Adrenal gland (tissue), 12 donors: ENCODE data around the gene COL23A1. TPM values are rescaled to one million over a fixed set of nuclear protein-coding genes. Genes with fewer than 3 reads are reported as not detected.

Experiments used
- DNase-seq, 7 donors: peaks; one replicate each; pipeline ENCODE4 v3.0.0-alpha.2; 2019 to 2020
- H3K27ac ChIP-seq, 5 donors: fragments of 200-600 bp; sonication (generic) in 4 of 5; 1 replicate in 3 of 5; 2 replicates in 2 of 5; pipeline versions ENCODE4 v1.5.1 to v1.8.0; 2016 to 2020; ENCODE audit warnings: mild to moderate bottlenecking in 1 of 5
- H3K27me3 ChIP-seq: fragments of 200-600 bp; 2 replicates; pipeline ENCODE4 v1.8.0; 2021
- H3K36me3 ChIP-seq, 2 donors: fragments of 200-600 bp; replicated peaks in 1 of 2; 1 replicate in 1 of 2; 2 replicates in 1 of 2; pipeline versions ENCODE4 v1.5.1 to v1.8.0; 2018 to 2022
- H3K4me1 ChIP-seq, 2 donors: fragments of 200-600 bp; replicated peaks in 1 of 2; 1 replicate in 1 of 2; 2 replicates in 1 of 2; pipeline versions ENCODE4 v1.5.1 to v1.8.0; 2018 to 2021
- H3K4me3 ChIP-seq, 4 donors: fragments of 200-600 bp; sonication (generic) in 3 of 4; one replicate each; pipeline ENCODE4 v1.5.1; 2016 to 2018
- H3K9me3 ChIP-seq, 3 donors: fragments of 200-600 bp; sonication (generic) in 1 of 3; replicated peaks in 1 of 3; 1 replicate in 2 of 3; 2 replicates in 1 of 3; pipeline versions ENCODE4 v1.5.1 to v1.8.0; 2016 to 2021
- POLR2A ChIP-seq, 2 donors: fragments of 450-650 bp; IDR thresholded peaks; one replicate each; pipeline ENCODE4 v1.6.1; 2017; ENCODE audit warnings: antibody characterized with exemption in 2 of 2, mild to moderate bottlenecking in 2 of 2, moderate library complexity in 1 of 2
- WGBS, 4 donors: extraction: QIAGEN DNeasy Blood & Tissue Kit in 2 of 4; methylation state at CpG; one replicate each; pipeline versions ENCODE4 v1.1.5 to v1.1.7; 2013 to 2017; 5-methylcytosine and 5-hydroxymethylcytosine counted together
- intact Hi-C, 2 donors: fragments of 100-400 bp; cut with DNase I; formaldehyde crosslinking; loops; one replicate each; pipeline versions ENCODE4 v1.14.1 to v1.15.0; 2022 to 2023
- polyA plus RNA-seq, 3 donors: library from polyadenylated mRNA; stranded (reverse); fragments of 200-250 nt in 2 of 3; fragments of 350-450 nt in 1 of 3; fragmentation: Illumina TruSeq in 1 of 3; extraction: RNeasy Lipid Tissue Mini Kit (QIAGEN cat#74804) in 1 of 3; gene quantifications; one replicate each; pipeline ENCODE4 v1.2.3, GENCODE V29; 2013 to 2014
- total RNA-seq, 9 donors: library from RNA; depleted of rRNA in 4 of 9; stranded (reverse); fragments of >200 nt in 4 of 9; fragments of 120-200 nt in 1 of 9; fragmentation: NEBNext Ultra II Directional in 1 of 9; extraction: Animal tissue kit (Norgen Biotek cat#: 25700) in 1 of 9; gene quantifications; one replicate each; pipeline versions ENCODE4 v1.1.0 to v1.2.4, GENCODE V29; 2013 to 2023
- TF ChIP-seq, protein P1 (sequence below), 6 experiments: fragments of 450-650 bp in 4 of 6; fragments of 200-600 bp in 2 of 6; sonication (generic) in 1 of 6; IDR thresholded peaks; 1 replicate in 5 of 6; 2 replicates in 1 of 6; pipeline versions ENCODE4 v1.5.1 to v1.8.0; 2016 to 2021; ENCODE audit warnings: antibody characterized with exemption in 6 of 6, mild to moderate bottlenecking in 2 of 6, moderate library complexity in 1 of 6
- donor health status: healthy with polysubstance abuse.
- donor health status: Bipolar disorder and iron deficiency.
- donor health status: DM: yes; HTN: yes; CAD: no.
- donor health status: DM: no; HTN: no; CAD: no.
- donor health status: DM: no; HTN: no; CAD: no.
- donor health status: DM: yes; HTN: yes; CAD: no.

The COL23A1 gene
- total and polyA plus RNA-seq, 12 donors, result 0.09 to 4.4 (median 0.88) TPM

DNA sequence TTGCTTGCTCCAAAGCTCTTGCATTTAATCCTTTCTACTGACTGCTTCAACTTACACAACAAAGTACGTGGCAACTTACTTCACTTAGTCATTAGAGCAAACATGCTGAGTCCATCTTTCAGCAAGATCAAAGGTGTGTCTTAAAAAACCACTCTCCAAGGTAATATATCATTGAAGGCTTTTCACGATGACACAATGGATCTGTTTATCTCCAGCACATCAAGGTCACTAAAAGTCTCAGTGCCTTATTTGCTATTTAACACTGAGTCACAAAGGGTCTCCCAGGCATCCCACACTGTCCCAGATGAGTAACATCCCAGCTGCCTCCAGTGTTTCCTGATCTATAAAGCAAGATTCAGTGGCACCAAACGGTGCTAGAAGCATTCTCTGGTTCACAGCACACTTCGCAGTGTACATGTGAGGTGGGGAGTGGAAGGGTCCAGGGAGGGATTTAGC lies 40.3 kb upstream of the COL23A1 start:
- WGBS, 4 donors, result 19 to 35% (median 29%) methylated on average over 4 of the region's 4 CpGs
- H3K4me1 ChIP-seq, result no peaks in the 10 kb centered on the region
- intact Hi-C loops, result no loop called here
- H3K36me3 ChIP-seq, result no peaks in the 10 kb centered on the region
- H3K27me3 ChIP-seq, result no peaks in the 10 kb centered on the region
- H3K9me3 ChIP-seq, result no peaks in the 10 kb centered on the region
- DNase-seq, result peak in 2 of 7 donors; percentile 16 to 21
- H3K4me3 ChIP-seq, result no peak overlapping the region
- peak overlapping the region in 1 of 5 donors; percentile 4 for H3K27ac ChIP-seq
- TF ChIP-seq POLR2A (IDR thresholded peaks at IDR 0.05), result no peak
- TF ChIP-seq, protein P1, sequence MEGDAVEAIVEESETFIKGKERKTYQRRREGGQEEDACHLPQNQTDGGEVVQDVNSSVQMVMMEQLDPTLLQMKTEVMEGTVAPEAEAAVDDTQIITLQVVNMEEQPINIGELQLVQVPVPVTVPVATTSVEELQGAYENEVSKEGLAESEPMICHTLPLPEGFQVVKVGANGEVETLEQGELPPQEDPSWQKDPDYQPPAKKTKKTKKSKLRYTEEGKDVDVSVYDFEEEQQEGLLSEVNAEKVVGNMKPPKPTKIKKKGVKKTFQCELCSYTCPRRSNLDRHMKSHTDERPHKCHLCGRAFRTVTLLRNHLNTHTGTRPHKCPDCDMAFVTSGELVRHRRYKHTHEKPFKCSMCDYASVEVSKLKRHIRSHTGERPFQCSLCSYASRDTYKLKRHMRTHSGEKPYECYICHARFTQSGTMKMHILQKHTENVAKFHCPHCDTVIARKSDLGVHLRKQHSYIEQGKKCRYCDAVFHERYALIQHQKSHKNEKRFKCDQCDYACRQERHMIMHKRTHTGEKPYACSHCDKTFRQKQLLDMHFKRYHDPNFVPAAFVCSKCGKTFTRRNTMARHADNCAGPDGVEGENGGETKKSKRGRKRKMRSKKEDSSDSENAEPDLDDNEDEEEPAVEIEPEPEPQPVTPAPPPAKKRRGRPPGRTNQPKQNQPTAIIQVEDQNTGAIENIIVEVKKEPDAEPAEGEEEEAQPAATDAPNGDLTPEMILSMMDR (IDR thresholded peaks at IDR 0.05), result no peak

DNA sequence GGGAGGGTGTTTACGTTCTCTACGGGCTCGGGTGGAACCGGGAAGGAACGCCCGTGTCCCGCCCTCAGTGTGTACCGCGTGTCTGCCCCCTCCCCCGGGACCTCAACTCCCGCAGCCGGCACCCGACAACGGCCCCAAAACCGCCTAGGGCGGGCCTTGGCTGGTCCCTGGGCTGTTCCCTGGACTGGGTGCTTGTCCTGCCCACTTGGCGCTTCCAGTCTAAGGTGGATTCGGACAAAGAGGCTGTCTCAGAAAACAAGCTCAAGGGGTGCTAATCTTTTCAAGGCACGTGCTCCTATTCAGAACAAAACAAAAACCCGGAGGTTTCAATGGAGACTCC lies 37.0 kb upstream of the COL23A1 start:
- no peak for TF ChIP-seq POLR2A (IDR thresholded peaks at IDR 0.05)
- TF ChIP-seq, protein P1 (IDR thresholded peaks at IDR 0.05), result no peak
- WGBS, 4 donors, result 3 to 12% (median 8%) methylated on average over 7 to 20 of the region's 20 CpGs
- H3K27me3 ChIP-seq, result no peaks in the 10 kb centered on the region
- intact Hi-C loops, result no loop called here
- H3K36me3 ChIP-seq, result peaks cover 0 to 11% of the 10 kb centered on the region in 2 donors
- peak overlapping the region in 3 of 5 donors; percentile 97 to 99 (median 98) for H3K27ac ChIP-seq
- H3K4me1 ChIP-seq, result peaks cover 12 to 31% of the 10 kb centered on the region in 2 donors
- H3K9me3 ChIP-seq, result no peaks in the 10 kb centered on the region
- H3K4me3 ChIP-seq, result peak overlapping the region in 2 of 4 donors; percentile 92 to 94
- DNase-seq, result no peak

DNA sequence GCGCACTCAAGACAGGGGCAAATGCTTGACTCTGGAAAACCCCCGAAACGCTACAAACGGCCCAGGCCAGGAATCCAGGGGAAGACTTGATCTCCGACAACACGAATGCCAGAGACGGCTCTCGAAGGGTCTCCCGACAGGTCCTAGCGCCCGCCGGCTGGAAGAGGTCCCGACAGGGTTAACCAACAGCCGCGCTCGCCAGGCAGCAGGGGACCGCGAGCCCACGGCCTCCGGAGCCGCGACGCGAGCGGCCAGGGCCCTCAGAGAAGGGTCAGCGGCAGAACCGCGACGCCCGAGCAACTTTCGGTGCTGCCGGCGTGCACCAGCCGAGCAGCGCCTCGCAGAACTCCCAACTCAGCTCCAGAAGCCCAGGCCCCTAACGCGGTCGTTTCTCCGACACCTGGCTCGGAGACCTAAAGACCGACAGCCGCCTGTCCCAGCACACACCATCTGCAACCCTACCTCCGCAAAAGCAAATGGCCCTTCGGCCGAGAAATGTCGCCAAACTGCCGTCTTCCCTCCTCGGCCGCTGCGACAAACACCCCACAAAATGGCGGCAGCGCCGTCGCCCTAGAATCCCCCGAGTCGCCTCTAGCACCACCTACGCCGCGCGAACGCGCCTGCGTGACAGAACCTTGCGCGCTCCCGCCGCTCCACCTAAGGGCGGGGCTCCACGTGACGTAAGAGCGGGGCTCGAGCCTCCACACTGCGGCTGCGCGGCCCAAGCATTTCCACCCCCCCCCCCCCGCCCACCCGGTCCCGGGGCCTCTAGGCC lies 36.5 kb upstream of the COL23A1 start, which contains the start of gene CLK4:
Gene CLK4, minus strand, starts transcription at position 567 of the 775 bp plus-strand sequence. CDS start 3,634 bp downstream, outside the sequence.
- WGBS, 4 donors, result 0% methylated on average over 8 to 76 of the region's 79 CpGs
- DNase-seq, result peak; percentile 95 to 97 (median 97)
- H3K9me3 ChIP-seq, result no peaks in the 10 kb centered on the region
- H3K4me1 ChIP-seq, result peaks cover 12 to 31% of the 10 kb centered on the region in 2 donors
- no peaks in the 10 kb centered on the region for H3K27me3 ChIP-seq
- H3K4me3 ChIP-seq, result peak within 1 kb of the TSS; percentile 64 to 99 (median 93)
- peak within 1 kb of the TSS; percentile 86 to 99 (median 97) for H3K27ac ChIP-seq
- peaks cover 0 to 16% of the 10 kb centered on the region in 2 donors for H3K36me3 ChIP-seq
- intact Hi-C loops, result no loop called here
- peak; percentile 45 to 86 for TF ChIP-seq POLR2A (IDR thresholded peaks at IDR 0.05)
- TF ChIP-seq, protein P1 (IDR thresholded peaks at IDR 0.05), result peak in 1 of 6 experiments; percentile 1

DNA sequence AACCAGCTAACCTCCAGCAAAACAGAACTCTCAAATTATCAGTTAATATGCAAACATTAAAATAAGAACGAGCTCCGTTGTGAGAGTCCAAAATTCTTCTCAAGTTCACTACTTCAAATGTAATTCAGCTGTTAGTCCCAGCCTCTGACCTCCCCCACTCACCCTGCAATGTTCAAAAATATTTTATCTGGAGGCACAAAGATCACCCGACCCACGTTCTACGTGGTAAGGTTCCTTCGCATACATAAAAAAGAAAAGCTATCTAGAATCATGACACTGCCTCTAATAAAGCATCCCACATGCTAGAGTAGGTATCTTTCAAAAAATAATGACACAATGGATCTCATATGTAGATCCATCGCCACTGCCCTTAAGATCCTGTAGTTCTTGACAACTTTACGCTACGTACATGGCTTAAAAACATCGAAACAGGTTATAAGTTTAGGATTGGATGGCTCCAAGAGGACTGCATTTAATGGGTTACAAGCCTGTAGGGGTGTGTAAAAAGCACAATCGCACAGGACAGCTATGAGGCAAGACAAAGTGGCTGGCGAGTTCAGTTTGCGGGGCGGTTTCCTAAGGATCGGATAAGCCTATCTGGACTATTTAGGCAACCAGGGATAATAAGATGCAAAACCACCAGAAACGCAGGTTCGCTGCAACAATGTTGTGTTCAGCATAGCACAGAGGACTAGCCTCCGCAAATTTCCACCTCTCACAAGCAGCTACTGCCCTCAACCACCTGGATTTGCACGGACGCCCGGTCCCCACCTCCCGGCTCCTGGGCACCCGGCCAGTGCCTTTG lies 35.7 kb upstream of the COL23A1 start:
- H3K27me3 ChIP-seq, result no peaks in the 10 kb centered on the region
- TF ChIP-seq, protein P1 (IDR thresholded peaks at IDR 0.05), result no peak
- TF ChIP-seq POLR2A (IDR thresholded peaks at IDR 0.05), result no peak
- intact Hi-C loops, result no loop called here
- WGBS, 4 donors, result 0 to 1% (median 1%) methylated on average over 21 to 23 of the region's 23 CpGs
- H3K4me1 ChIP-seq, result peaks cover 12 to 31% of the 10 kb centered on the region in 2 donors
- DNase-seq, result peak in 1 of 7 donors; percentile 56
- peaks cover 0 to 24% of the 10 kb centered on the region in 2 donors for H3K36me3 ChIP-seq
- no peaks in the 10 kb centered on the region for H3K9me3 ChIP-seq
- H3K4me3 ChIP-seq, result peak overlapping the region; percentile 64 to 99 (median 93)
- peak overlapping the region; percentile 86 to 99 (median 97) for H3K27ac ChIP-seq
